ENCODE data around the gene MLPH.

MLPH gene

GRCh38 chr2:237486819-237487448 is at the start of gene MLPH:
TSS of gene MLPH (plus strand) at chr2:237487251. CDS start at chr2:237493427, 6,176 bp downstream.
- no peak for DNase-seq (ENCODE audit: low spot score)

- DNase-seq (ENCODE audit: low spot score): no peak
These were observed 49.5 kb upstream of the MLPH start for GRCh38 chr2:237437566-237437965.

GRCh38 chr2:237438080-237438940 is 48.7 kb upstream of the MLPH start:
- DNase-seq (ENCODE audit: low spot score): no peak

- no peak for DNase-seq (ENCODE audit: low spot score)
These were observed 46.2 kb upstream of the MLPH start for GRCh38 chr2:237440819-237441281.

- DNase-seq (ENCODE audit: low spot score): no peak
These were observed 45.3 kb upstream of the MLPH start for GRCh38 chr2:237441605-237442274.

GRCh38 chr2:237444071-237444470 is 43.0 kb upstream of the MLPH start:
- no peak for DNase-seq (ENCODE audit: low spot score)

GRCh38 chr2:237445611-237446337 is 41.3 kb upstream of the MLPH start:
- DNase-seq (ENCODE audit: low spot score): no peak

- DNase-seq (ENCODE audit: low spot score): no peak
These were observed 40.7 kb upstream of the MLPH start for GRCh38 chr2:237446338-237446665.

GRCh38 chr2:237447496-237447895 is 39.6 kb upstream of the MLPH start:
- no peak for DNase-seq (ENCODE audit: low spot score)

- DNase-seq (ENCODE audit: low spot score): no peak
These were observed 38.9 kb upstream of the MLPH start for GRCh38 chr2:237448171-237448570.

- no peak for DNase-seq (ENCODE audit: low spot score)
These were observed 38.4 kb upstream of the MLPH start for GRCh38 chr2:237448626-237449025.

GRCh38 chr2:237449193-237449881 is 37.7 kb upstream of the MLPH start:
- no peak for DNase-seq (ENCODE audit: low spot score)

- no peak for DNase-seq (ENCODE audit: low spot score)
These were observed 36.9 kb upstream of the MLPH start for GRCh38 chr2:237450108-237450507.

GRCh38 chr2:237450583-237450982 is 36.5 kb upstream of the MLPH start:
- no peak for DNase-seq (ENCODE audit: low spot score)

GRCh38 chr2:237451643-237452469 is 35.2 kb upstream of the MLPH start:
- DNase-seq (ENCODE audit: low spot score): peak; percentile 62

GRCh38 chr2:237452861-237453260 is 34.2 kb upstream of the MLPH start:
- DNase-seq (ENCODE audit: low spot score): peak; percentile 74

- DNase-seq (ENCODE audit: low spot score): no peak
These were observed 33.4 kb upstream of the MLPH start for GRCh38 chr2:237453671-237454070.

GRCh38 chr2:237455764-237456163 is 31.3 kb upstream of the MLPH start:
- no peak for DNase-seq (ENCODE audit: low spot score)

GRCh38 chr2:237456200-237456843 is 30.7 kb upstream of the MLPH start:
- peak; percentile 70 for DNase-seq (ENCODE audit: low spot score)

GRCh38 chr2:237457388-237457941 is 29.6 kb upstream of the MLPH start:
- no peak for DNase-seq (ENCODE audit: low spot score)
